Measurements from ENCODE around the gene PLD1. TPM values are rescaled to one million over a fixed set of nuclear protein-coding genes. Genes with fewer than 3 reads are reported as not detected.
A peak's percentile ranks its signal among the peaks of the same experiment; 100 is the strongest.
"Not testable (repeated sequence)": the region's sequence is repeated elsewhere in the genome, so short reads cannot be mapped to it uniquely, and the experiment has no call there.

Gene PLD1
- total RNA-seq, 1 donor from 2014 or later = 74.3 TPM

DNA sequence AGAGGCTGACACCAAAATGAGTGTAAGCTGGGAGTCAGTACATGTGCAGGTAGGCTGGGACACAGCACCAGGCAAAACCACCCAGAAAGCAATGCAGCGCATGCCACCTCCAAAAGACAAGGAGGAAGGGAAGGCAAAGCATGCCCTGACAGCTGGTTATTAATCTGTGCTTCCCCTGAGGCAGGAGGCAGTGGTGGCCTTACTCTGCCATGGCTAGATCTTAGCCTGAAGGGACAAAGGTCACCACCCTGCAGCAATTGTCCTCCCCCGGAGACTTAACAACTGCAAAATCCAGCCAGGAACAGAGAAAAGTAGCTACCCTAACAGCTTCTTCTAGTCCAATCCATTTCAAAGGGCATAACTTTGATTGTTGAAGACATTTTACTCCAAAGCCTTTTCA is 73.7 kb downstream of the PLD1 start:
- ATAC-seq = no peak

- ATAC-seq = no peak
These were observed 76.7 kb downstream of the PLD1 start for GRCh38 chr3:171733561-171733960.

GRCh38 chr3:171732756-171733155 is 77.5 kb downstream of the PLD1 start:
- no peak for ATAC-seq

GRCh38 chr3:171731691-171732090 is 78.6 kb downstream of the PLD1 start:
- ATAC-seq = no peak

DNA sequence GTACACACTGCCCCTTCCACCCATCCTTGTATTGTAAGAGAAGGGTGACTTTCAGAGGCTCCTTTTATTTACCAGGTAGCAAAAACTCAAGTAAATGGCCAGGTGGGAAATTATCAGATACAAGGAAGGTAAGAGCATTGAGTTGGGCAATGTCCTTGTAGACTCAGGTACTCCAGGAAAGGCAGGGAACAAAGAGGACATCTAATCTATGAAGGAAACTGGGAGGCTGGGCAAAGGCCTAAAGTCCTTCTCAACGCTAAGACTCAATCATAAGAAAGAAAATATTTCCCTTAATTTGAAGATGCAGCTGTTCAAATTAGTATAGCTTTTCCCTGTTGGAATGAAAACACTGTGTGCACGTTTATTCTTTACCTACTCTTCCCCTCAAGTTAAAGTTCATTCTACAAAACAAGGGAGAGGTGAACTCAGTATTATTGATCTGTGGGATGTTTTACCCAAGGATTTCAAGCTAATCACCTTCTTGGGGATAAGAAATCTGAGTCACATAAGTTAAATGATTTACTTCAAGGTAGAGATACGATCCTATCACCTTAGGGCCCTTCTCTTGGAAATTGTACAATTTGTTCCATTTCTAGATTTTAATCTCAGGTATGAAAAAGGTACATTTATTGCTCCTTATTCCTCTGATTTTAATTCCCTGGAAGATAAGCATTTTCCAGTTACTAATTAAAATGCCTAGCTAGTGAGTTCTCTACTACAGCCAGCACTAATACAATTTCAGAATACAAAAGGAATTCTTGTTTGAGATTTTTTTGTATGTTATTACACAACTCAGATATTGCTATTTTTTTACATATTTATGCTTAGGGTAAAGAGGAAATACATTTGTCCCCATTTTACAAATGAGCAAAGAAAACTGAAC is 80.6 kb downstream of the PLD1 start:
- ATAC-seq = no peak

GRCh38 chr3:171727288-171727687 is 83.0 kb downstream of the PLD1 start:
- no peak for ATAC-seq

DNA sequence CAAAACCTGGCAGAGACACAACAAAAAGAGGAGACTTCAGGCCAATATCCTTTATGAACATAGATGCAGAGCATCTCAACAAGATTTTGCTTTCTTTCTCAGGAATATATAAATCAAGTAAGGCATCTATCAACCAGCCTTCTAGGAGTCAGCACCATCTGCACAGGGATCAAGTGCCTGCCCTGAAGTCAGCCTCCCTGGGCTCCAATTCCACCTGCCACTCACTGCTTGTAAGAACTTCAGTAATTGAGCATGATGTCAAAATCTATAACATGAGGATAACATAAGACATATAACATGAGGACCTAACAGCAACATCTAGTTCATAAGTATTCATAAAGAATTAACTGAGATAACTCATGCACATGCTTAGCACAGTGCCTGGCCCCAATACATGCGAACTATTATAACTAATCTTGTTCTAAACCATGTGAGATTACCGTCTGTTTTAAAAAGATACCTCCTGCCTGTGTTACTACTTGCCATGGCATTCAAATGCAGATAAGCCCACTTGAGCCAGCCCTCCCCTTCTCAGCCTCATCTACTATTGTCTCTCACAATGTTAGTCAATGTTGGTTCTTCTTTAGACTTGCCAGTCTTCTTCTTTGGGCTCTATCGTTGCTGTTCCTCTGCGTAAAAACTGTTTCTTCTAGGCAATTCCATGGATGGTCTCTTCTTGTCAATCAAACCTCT is 91.6 kb downstream of the PLD1 start:
- no peak for ATAC-seq

- ATAC-seq = no peak
These were observed 95.1 kb downstream of the PLD1 start for GRCh38 chr3:171715155-171715554.

GRCh38 chr3:171712171-171712938 is 97.9 kb downstream of the PLD1 start:
- no peak for ATAC-seq

DNA sequence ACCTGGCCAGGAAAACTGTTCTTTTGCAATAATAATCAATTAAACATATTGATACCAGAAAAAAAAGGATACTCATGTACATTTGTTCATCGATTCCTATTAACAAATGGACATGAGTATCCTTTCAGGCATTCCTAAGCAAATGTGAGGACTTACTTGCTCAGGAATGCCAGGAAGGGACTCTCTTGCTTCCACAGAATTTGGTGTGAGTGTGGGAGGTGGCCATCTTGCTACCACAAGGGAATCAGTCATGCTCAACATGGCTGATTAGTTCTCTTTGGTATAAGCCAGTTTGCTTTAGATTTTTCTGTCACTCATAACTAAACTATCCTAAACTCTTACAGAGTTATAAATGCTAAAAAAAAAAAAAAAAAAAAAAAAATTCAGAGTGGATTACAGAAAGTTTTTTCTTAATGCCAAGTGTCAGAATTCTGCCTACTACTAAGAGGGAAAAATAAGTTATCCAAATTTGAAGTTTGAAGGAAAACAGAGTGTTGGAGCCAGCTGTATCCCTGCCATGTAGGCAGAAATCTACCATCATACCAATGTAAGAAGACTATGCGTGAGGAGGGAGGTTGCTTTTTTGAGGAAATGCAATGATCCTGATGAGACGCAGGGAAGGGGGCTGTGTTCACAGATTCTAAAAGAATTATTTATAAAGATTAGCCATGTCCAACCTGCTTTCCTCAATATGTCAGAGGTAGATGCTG is 98.7 kb downstream of the PLD1 start:
- no peak for ATAC-seq

DNA sequence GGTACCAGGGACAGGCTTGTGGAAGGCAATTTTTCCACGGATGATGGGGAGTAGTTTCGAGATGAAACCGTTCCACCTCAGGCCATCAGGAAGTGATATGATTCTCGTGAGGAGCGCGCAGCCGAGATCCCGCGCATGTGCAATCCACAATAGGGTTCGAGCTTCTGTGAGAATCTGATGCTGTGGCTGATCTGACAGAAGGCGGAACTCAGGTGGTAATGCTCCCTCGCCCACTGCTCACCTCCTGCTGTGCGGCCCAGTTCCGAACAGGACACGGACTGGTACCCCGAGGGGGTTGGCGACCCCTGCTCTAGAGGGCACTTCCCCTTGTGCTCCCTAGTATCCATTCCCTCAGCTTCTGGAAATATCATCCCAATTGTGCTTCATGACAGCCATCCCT is 99.9 kb downstream of the PLD1 start:
- ATAC-seq = no peak

GRCh38 chr3:171704814-171705213 is 105.5 kb downstream of the PLD1 start:
- ATAC-seq = no peak

DNA sequence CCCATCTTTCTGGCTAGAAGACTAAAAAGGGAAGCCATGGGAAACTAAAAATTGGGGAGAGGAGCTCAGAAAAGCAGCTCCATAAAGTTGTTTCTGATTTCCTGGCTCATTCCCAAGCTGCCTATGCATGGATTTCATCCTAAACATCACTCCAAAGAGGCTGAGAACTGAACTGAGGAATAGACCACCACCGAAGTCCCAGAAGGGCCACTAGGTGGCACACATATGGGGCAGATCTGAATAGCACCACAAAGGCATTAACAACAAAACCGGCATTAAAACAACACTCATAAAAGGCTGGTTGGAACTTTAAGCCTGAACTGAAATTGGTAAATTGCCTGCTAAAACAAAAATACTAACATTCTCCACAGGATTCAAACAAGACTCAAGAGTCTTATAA is 106.3 kb downstream of the PLD1 start:
- peak; percentile 75 for ATAC-seq

DNA sequence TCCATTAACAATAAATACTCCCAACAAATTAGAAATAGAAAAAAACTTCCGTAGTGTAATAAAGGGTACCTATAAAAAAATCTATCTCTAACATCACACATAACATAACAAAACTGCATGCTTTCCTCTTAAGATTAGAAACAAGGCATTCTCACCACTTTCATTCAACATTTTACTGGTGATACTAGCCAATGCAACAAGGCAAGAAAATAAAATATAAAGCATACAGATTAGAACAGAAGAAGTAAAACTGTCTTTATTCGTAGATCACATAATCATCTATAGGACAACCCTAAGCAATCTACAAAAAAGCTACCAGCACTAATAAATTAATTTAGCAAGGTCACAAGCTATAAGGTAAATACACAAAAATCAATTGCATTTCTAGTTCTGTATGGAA is 107.1 kb downstream of the PLD1 start:
- ATAC-seq = no peak

DNA sequence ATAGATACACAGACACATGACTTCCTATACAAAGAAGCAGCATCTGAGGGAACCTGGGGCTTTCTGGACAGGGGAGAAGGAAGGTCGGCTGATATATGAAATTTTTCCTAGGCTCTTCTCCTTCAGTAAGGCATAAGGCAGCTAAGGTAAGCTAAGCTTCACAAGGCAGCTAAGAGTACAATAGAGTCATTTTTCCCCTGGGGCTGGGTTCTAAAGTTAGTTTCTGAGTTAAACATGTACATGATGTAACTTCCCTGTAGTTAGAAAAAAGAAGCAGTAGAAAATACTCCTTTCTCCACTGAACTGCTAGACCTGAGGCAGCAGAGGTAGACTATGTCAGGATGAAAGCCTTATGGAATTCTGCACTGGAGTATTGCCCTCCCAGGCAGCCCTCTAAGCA is 109.6 kb downstream of the PLD1 start:
- ATAC-seq = no peak

DNA sequence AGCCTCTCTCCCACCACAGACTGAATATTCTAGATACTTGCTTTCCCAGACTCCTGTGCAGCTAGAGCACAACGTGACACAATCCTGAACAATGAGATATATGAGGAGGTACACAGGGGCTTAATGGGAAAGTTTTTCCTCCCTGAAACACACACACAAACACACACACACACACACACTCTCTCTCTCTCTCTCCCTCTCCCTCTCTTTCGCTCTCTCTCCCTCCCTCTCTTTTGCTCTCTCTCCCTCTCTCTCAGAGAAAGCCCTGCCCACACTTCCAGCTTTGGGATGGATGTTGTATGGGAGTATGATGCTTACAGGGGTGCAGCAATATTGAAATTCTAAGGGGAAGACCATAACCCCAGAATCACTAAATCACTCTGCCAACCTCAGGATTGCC is 110.1 kb downstream of the PLD1 start:
- no peak for ATAC-seq

- ATAC-seq = no peak
These were observed 110.7 kb downstream of the PLD1 start for GRCh38 chr3:171699601-171700000.

GRCh38 chr3:171696805-171697204 is 113.5 kb downstream of the PLD1 start:
- ATAC-seq = no peak

DNA sequence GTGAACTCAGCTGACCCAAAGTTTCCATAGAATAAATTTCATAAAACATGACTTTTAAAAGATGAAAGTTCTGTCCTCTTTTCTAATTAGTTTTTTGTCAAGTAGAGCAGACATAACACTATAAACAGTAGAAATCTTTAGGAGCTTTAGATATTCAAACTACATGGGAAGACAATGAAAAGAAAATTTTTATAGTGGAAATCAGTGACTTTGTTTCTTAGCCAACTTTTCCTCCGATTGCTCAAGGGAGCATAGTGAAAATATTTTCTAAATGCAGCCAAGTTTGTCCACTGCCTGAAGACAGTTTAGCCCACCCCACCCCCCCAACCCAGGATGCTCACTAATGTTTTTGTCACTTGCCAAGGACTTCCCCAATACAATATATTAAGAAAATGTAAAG is 114.9 kb downstream of the PLD1 start:
- ATAC-seq = no peak

GRCh38 chr3:171694888-171695287 is 115.4 kb downstream of the PLD1 start:
- ATAC-seq = no peak

- not testable (repeated sequence) for ATAC-seq
These were observed 117.7 kb downstream of the PLD1 start for GRCh38 chr3:171692551-171692950.

DNA sequence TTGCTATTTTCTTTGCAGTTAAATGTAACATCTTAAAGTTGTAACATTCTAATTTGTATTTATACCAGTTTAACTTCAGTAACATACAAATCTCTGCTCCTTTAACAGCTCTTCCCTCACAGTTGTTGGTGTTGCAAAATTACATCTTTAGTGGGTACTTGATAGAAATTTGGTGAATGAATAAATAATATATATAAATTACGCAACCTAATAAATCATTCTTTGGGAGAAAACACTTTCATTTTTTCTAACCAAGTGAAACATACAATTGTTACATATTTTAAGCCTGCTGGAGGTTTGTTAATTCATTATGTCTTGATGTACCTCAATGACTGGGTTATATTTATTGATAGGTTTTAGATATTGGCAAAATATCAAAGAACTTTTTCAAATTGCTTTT is 118.8 kb downstream of the PLD1 start:
- no peak for ATAC-seq

- no peak for ATAC-seq
These were observed 120.0 kb downstream of the PLD1 start for GRCh38 chr3:171690281-171690680.

Measured in esophagus mucosa (tissue), 1 donor.